ENCODE results near the gene CDC14A.

The CDC14A gene

DNA sequence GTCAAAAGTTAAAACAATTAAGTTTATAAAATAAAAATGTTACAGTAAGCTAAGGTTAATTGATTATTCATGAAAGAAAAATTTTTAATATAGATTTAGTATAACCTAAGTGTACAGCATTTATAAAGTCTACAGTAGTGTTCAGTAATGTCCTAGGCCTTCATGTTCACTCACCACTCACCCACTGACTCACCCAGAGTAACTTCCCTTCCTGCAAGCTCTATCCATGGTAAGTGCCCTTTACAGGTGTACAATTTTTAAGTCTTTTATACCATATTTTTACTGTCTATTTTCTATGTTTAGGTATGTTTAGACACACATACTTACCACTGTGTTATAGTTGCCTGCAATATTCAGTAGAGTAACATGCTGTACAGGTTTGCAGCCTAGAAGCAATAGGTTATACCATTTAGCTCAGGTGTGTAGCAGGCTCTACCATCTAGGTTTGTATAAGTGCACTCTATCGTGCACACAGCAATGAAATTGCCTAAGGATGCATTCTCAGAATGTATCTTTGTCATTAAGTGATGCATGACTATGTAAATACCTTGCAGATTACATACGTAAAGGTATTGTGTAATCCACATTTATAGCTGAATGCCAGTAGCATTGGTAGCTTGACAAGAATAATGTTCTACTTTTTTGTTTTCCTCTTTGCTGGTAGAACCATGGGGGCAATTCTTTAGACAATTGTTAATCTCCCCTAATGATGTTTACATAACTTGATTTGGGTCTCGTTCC, 149.9 kb downstream of the CDC14A start:
- DNase-seq: no peak

- DNase-seq: no peak
These were observed 153.9 kb downstream of the CDC14A start for GRCh38 chr1:100506217-100506616.

DNA sequence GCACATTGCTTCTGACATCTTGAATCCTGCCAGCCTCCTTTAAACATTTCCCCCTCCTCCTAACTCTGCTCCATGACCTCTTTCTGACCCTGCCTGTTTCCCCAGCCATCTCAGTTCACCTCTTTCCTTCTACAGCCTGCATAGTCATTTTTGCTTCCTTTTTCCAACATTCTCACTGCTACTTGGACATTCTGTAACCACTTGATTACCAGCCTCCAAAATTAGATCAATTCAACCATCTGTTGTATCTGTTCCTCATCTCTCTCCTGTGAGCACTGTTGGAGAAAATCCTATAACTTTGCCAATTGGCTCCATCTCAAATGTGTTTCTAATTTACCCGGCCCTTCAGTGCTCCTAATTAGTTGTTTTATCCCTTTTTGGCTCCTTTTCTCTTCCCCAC, 158.1 kb downstream of the CDC14A start:
- DNase-seq: no peak

- no peak for DNase-seq
These were observed 158.8 kb downstream of the CDC14A start for GRCh38 chr1:100511058-100511457.

DNA sequence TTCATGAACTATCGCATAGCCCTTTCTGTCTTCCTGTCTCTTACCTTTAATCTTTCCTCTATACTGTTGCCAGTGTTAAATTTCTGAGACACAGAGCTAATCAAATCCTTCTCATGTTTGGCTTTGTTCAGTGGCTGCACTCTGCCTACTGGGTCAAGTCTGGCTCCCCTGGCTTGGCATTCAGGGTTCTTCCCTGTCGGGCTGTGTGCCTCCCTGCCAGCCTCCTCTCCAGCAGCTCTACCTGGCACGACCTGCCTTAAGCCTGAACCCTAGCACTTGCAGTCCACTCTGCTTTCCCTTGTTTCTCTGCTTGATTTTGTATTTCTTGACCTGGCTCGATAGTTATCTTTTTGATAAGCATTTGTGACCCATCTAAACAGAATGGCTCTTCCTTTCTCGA, 159.5 kb downstream of the CDC14A start:
- no peak for DNase-seq

GRCh38 chr1:100512803-100513352, 160.6 kb downstream of the CDC14A start:
- no peak for DNase-seq

DNA sequence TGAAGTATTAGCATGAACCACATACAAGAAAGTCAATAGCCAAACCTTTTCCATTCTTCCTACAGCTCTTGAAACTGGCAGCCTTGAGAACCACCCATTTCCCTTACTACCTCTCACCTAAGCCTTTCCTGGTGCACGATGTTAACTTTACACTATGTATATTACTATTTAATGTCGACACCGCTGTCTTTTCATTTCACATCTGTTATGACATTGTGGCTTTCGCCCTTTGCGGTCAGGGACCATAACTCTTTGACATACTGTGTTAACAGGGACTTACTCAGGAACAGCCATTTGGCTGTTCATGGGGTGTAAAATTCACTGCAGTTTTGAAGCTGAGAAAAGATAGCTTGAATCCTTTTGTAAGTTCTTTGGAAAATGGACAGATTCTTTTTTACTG, 164.6 kb downstream of the CDC14A start:
- DNase-seq: no peak

GRCh38 chr1:100517515-100517914, 165.2 kb downstream of the CDC14A start:
- DNase-seq: no peak

GRCh38 chr1:100518023-100518422, 165.7 kb downstream of the CDC14A start:
- no peak for DNase-seq

DNA sequence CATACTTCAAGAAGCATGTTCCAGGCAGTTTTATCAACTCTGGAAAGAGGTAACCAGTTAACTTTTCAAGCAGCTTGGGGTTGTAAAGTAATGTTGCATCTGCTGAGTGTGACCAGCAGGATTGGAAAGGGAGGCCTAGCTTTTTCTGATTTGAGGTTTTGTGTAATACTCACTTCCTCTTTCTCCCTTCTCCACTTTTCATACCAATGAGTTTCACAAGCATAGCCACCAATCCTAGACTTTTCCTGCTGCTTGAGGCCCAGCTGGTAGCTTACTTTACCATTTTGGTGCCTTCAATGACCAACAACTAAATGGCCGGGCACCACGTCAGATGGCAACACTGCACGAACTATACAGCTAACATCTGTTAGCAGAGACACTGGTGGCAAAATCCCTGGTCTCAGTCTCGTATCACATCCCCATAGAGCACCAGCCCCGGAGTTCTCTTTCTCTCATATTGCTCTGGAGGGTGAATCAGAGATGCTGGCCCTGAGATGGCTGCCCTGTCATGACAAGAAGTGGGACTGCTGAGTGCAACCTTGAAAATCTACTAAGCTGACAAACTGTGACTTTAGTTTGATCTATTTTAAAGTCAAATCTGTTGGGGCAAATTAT, 170.8 kb downstream of the CDC14A start:
- DNase-seq: no peak

- no peak for DNase-seq
These were observed 172.0 kb downstream of the CDC14A start for GRCh38 chr1:100524355-100524754.

DNA sequence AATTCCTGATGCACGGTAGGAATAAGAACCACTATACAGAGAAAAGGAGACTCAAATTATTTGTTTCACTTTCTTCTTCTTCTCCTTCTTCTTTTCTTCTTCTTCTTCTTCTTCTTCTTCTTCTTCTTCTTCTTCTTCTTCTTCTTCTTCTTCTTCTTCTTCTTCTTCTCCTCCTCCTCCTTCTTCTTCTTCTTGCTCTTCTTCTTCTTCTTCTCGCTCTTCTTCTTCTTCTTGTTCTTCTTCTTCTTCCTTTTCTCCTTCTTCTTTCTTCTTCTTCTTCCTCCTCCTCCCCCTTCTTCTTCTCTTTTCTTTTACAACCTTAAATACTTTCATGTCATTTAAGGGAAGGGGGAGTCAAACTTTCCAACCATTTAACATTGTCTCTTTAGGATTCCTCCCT, 174.6 kb downstream of the CDC14A start:
- DNase-seq: no peak

- no peak for DNase-seq
These were observed 176.6 kb downstream of the CDC14A start for GRCh38 chr1:100528871-100529270.

GRCh38 chr1:100530141-100530540, 177.8 kb downstream of the CDC14A start:
- no peak for DNase-seq

DNA sequence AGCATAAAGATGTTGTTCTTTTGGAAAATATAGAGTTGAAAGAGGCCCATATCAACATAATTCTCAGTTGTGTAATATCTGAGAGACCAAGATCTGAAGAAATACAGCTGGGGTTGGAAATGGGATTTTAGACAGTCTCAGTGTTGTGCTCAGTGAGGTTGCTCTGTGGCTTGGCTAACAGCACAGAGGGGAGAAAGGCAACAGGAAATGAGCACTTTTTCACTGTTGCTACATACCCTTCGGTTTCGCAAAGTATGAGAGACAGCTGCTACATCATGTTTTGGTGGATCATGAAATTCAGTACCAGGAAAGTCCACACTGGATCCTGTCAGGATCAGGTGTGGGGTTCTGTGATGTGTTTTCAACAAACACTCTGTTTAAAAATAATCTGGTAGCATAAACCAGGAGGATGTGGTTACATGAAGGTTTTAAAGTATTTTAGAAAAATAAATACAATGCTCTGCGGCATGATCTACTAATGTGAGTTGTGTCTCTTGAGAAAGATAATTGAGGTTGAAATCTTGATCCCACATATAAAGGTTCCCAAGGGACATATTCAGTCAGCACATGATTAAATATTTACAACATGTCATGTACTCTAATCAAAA, 178.7 kb downstream of the CDC14A start:
- no peak for DNase-seq

- no peak for DNase-seq
These were observed 180.3 kb downstream of the CDC14A start for GRCh38 chr1:100532645-100533044.

DNA sequence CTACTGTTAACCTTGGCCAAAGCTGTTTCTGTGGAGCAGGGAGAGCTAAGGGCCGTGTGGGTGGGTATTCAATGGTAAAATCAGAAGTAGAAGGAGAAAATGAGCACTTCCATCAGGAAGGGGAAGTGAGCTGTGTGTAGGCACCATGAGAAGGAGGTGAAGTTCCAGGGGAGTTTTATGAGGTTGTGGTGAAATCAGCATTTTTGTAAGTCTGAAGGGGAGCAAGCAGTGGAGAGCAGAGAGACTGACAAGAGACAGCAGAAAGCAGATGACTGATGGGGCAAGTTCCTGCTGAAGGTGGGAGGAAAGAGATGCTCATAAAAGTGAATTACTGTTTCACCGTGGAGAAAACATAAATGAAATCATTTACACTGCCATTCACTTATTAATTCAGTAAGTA, 183.0 kb downstream of the CDC14A start:
- DNase-seq: no peak

GRCh38 chr1:100536031-100536430, 183.7 kb downstream of the CDC14A start:
- DNase-seq: no peak

GRCh38 chr1:100538913-100539835, 186.9 kb downstream of the CDC14A start:
- DNase-seq: peak in 1 of 2 experiments; percentile 42

GRCh38 chr1:100539836-100540536, 187.7 kb downstream of the CDC14A start:
- peak in 1 of 2 experiments; percentile 18 for DNase-seq

DNA sequence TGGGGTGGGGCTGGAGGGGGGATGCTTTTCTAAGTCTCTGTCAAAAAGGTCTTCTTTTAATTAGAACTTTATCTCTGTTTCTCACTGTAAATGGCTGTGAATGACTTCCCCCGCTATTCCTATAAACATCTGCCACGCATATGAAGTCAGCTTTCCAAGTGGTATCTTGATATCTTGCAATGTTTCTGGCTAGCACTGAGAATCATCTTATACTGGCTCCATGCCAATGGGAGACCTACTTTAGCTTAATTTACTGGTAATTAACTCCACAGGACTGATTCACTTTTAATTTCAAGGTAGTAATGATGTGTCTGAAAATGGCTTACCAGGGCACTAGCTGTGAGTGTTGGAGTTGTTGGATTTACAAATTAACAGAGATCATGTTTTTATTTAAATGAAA, 190.0 kb downstream of the CDC14A start:
- no peak for DNase-seq

DNA sequence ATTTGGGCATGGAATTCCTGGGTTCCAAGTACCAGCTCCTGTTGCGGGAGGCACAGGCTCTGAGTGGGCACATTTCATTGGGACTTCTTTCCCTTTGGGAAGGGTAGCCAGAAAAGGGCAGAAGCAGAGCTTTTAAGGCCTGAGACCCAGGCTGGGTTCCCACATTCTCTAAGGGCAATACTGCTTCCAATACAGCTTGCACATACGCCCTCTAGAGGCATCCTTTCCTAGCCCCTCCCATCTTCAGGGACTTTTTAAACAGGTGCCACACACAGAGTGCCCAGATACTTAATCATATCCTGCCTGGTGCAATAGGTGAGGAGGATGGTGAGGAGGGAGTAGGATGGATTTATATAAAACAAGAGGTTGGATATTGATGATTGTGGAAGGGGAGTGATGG, 191.3 kb downstream of the CDC14A start:
- DNase-seq: no peak

All from stimulated activated CD4-positive, alpha-beta T cell treated with anti-CD3 and anti-CD28 coated beads, Interleukin-4, amount 100 ng/mL, for 4 hours (primary cell).